Measurements from ENCODE around the gene ANXA1.

DNA sequence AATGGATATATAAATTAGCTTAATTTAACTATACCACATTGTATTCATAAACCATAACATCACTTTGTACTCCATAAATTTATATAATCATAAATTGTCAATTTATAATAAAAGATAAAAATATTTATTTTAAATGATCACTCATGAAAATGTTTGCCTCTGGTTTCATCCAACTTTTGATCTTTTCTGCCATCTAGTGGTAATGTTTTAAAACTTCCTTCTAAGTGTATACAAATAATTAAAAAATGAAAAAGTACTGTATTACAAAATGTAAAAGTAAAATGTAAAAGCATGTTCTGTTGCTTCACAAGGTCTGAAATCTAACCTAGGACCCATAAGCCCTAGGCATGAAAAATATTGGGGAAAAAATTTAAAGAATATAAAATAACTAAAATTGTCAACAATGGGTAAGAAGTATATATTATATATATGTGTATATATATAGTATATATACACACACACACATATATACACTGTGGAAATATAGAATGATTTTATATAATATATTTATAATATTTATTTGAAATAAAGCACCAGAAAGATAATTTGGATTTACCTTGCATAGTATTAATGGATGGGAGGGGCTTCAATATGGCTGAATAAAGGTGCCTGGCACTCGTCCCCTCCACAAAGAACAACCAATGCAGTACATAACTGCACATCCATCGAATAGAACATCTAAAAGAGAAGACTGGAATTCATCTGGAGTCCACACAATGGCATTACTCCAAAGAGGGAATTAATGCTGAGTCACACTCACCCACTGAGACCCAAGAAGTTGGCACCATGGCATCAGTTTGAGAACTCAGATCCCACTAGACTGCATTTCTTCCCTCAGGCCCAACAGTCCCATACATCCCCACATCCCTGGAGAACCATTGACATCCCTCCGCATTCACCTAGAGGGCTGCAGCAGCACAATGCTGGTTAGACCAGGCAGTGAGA lies 32.5 kb downstream of the ANXA1 start:
- TF ChIP-seq, protein P1, sequence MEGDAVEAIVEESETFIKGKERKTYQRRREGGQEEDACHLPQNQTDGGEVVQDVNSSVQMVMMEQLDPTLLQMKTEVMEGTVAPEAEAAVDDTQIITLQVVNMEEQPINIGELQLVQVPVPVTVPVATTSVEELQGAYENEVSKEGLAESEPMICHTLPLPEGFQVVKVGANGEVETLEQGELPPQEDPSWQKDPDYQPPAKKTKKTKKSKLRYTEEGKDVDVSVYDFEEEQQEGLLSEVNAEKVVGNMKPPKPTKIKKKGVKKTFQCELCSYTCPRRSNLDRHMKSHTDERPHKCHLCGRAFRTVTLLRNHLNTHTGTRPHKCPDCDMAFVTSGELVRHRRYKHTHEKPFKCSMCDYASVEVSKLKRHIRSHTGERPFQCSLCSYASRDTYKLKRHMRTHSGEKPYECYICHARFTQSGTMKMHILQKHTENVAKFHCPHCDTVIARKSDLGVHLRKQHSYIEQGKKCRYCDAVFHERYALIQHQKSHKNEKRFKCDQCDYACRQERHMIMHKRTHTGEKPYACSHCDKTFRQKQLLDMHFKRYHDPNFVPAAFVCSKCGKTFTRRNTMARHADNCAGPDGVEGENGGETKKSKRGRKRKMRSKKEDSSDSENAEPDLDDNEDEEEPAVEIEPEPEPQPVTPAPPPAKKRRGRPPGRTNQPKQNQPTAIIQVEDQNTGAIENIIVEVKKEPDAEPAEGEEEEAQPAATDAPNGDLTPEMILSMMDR (IDR thresholded peaks at IDR 0.05): peak in 3 of 7 experiments; percentile 37 to 58 (median 56)
- TF ChIP-seq EP300 (IDR thresholded peaks at IDR 0.05): no peak
- TF ChIP-seq POLR2A (IDR thresholded peaks at IDR 0.05): no peak
- TF ChIP-seq POLR2AphosphoS5 (IDR thresholded peaks at IDR 0.05): no peak

Measured in stomach (tissue), 4 donors.